AG20443 (cell line): ENCODE data around the gene MEIS1.

Experiments
- DNase-seq: peaks from one replicate; pipeline ENCODE4 v3.0.0; 2012; ENCODE audit warnings: low spot score, mixed read lengths

Gene MEIS1

GRCh38 chr2:66431846-66432587 is 2.9 kb upstream of the MEIS1 start:
- DNase-seq = no peak

GRCh38 chr2:66432801-66433694 is 1.9 kb upstream of the MEIS1 start:
- DNase-seq = peak; percentile 93

GRCh38 chr2:66433695-66433944 is 1.3 kb upstream of the MEIS1 start:
- no peak for DNase-seq

- DNase-seq = peak; percentile 70
These were observed 813 bp upstream of the MEIS1 start for GRCh38 chr2:66433945-66434678.

GRCh38 chr2:66435549-66435875 is 587 bp downstream of the MEIS1 start:
- no peak for DNase-seq

- no peak for DNase-seq
These were observed 1.0 kb downstream of the MEIS1 start for GRCh38 chr2:66435963-66436362.

GRCh38 chr2:66436581-66437001 is 1.7 kb downstream of the MEIS1 start:
- DNase-seq = no peak

- no peak for DNase-seq
These were observed 2.3 kb downstream of the MEIS1 start for GRCh38 chr2:66437109-66437690.

- no peak for DNase-seq
These were observed 3.0 kb downstream of the MEIS1 start for GRCh38 chr2:66437691-66438497.

- DNase-seq = no peak
These were observed 3.5 kb downstream of the MEIS1 start for GRCh38 chr2:66438498-66438833.

GRCh38 chr2:66438891-66439811 is 4.2 kb downstream of the MEIS1 start:
- DNase-seq = no peak

- peak; percentile 25 for DNase-seq
These were observed 5.1 kb downstream of the MEIS1 start for GRCh38 chr2:66439812-66440542.

GRCh38 chr2:66440708-66441497 is 6.0 kb downstream of the MEIS1 start:
- DNase-seq = peak; percentile 42

- no peak for DNase-seq
These were observed 6.8 kb downstream of the MEIS1 start for GRCh38 chr2:66441581-66442320.

- DNase-seq = no peak
These were observed 7.7 kb downstream of the MEIS1 start for GRCh38 chr2:66442516-66443185.

- no peak for DNase-seq
These were observed 8.5 kb downstream of the MEIS1 start for GRCh38 chr2:66443186-66443978.
